HepG2 (cell line): ENCODE data around the gene ARFIP1. TPM values are rescaled to one million over a fixed set of nuclear protein-coding genes. Genes with fewer than 3 reads are reported as not detected.
A peak's percentile ranks its signal among the peaks of the same experiment; 100 is the strongest.

Experiments
- ARNT2 ChIP-seq: sonication (generic); formaldehyde crosslinking; IDR thresholded peaks from 2 replicates; pipeline ENCODE4 v1.8.0; 2022; ENCODE audit warnings: mild to moderate bottlenecking, low read depth, missing genetic modification reagents, moderate library complexity
- E2F1 ChIP-seq: sonication (generic); formaldehyde crosslinking; IDR thresholded peaks from 2 replicates; pipeline ENCODE4 v1.5.0; 2020; ENCODE audit warnings: missing genetic modification reagents
- FOXP4 ChIP-seq: sonication (generic); formaldehyde crosslinking; IDR thresholded peaks from 2 replicates; pipeline ENCODE4 v1.4.0; 2020; ENCODE audit warnings: missing genetic modification reagents
- HCFC1 ChIP-seq: fragments of 150-350 bp; IDR thresholded peaks from 2 replicates; pipeline ENCODE4 v1.6.1; 2014; ENCODE audit warnings: low read depth, low read length
- HDAC6 ChIP-seq: fragments of 200-600 bp; sonication (generic); IDR thresholded peaks from 2 replicates; pipeline ENCODE4 v1.7.0; 2017; ENCODE audit warnings: mild to moderate bottlenecking, antibody characterized with exemption, low read length, low read depth
- IKZF4 ChIP-seq: sonication (generic); formaldehyde crosslinking; IDR thresholded peaks from 2 replicates; pipeline ENCODE4 v1.5.1; 2020; ENCODE audit warnings: borderline replicate concordance, mild to moderate bottlenecking, low read depth, missing genetic modification reagents; ENCODE audit errors: not compliant biosample characterization
- MAF1 ChIP-seq: sonication (generic); formaldehyde crosslinking; IDR thresholded peaks from 2 replicates; pipeline ENCODE4 v1.5.0; 2020; ENCODE audit warnings: missing genetic modification reagents, borderline replicate concordance
- MED13 ChIP-seq: sonication (generic); formaldehyde crosslinking; IDR thresholded peaks from 2 replicates; pipeline ENCODE4 v1.5.0; 2020; ENCODE audit warnings: missing genetic modification reagents
- NFKB2 ChIP-seq: sonication (generic); formaldehyde crosslinking; IDR thresholded peaks from 2 replicates; pipeline ENCODE4 v1.4.0; 2020; ENCODE audit warnings: missing genetic modification reagents, borderline replicate concordance
- NKX3-1 ChIP-seq: sonication (generic); formaldehyde crosslinking; IDR thresholded peaks from 2 replicates; pipeline ENCODE4 v1.5.0; 2020; ENCODE audit warnings: missing genetic modification reagents
- PTBP1 ChIP-seq: fragments of 200-400 bp; formaldehyde crosslinking; IDR thresholded peaks from 2 replicates; pipeline ENCODE4 v1.6.1; 2018; ENCODE audit warnings: low read length, low read depth; ENCODE audit not compliant: poor library complexity, severe bottlenecking
- RXRA ChIP-seq: sonication (generic); formaldehyde crosslinking; IDR thresholded peaks from 2 replicates; pipeline ENCODE4 v1.5.1; 2020; ENCODE audit warnings: missing genetic modification reagents
- SIN3B ChIP-seq: fragments of 150-350 bp; IDR thresholded peaks from 2 replicates; pipeline ENCODE4 v1.6.1; 2014; ENCODE audit warnings: low read length
- TFDP1 ChIP-seq: IDR thresholded peaks from 2 replicates; pipeline ENCODE4 v1.6.1; 2016; ENCODE audit warnings: missing compliant biosample characterization, missing genetic modification reagents, borderline replicate concordance
- ZEB1 ChIP-seq: IDR thresholded peaks from 2 replicates; pipeline ENCODE4 v1.6.1; 2012; ENCODE audit warnings: mild to moderate bottlenecking, low read depth, inconsistent platforms; ENCODE audit not compliant: insufficient replicate concordance
- ZFP36L2 ChIP-seq: sonication (generic); formaldehyde crosslinking; IDR thresholded peaks from 2 replicates; pipeline ENCODE4 v1.4.0; 2020; ENCODE audit warnings: missing genetic modification reagents
- ZNF225 ChIP-seq: sonication (generic); formaldehyde crosslinking; IDR thresholded peaks from 2 replicates; pipeline ENCODE4 v1.4.0; 2020; ENCODE audit warnings: mild to moderate bottlenecking, missing genetic modification reagents
- ZNF281 ChIP-seq: sonication (generic); formaldehyde crosslinking; IDR thresholded peaks from 2 replicates; pipeline ENCODE4 v1.4.0; 2020; ENCODE audit warnings: missing genetic modification reagents, borderline replicate concordance
- ZNF432 ChIP-seq: sonication (generic); formaldehyde crosslinking; IDR thresholded peaks from 2 replicates; pipeline ENCODE4 v1.5.0; 2020; ENCODE audit warnings: missing genetic modification reagents, mild to moderate bottlenecking, borderline replicate concordance
- ZNF451 ChIP-seq: sonication (generic); formaldehyde crosslinking; IDR thresholded peaks from 2 replicates; pipeline ENCODE4 v1.5.0; 2020; ENCODE audit warnings: mild to moderate bottlenecking, missing genetic modification reagents
- ZNF7 ChIP-seq: IDR thresholded peaks from 2 replicates; pipeline ENCODE4 v1.6.1; 2016; ENCODE audit warnings: missing biosample characterization, missing genetic modification reagents
- ZNF777 ChIP-seq: sonication (generic); formaldehyde crosslinking; IDR thresholded peaks from 2 replicates; pipeline ENCODE4 v1.4.0; 2020; ENCODE audit warnings: missing genetic modification reagents
- ZNF879 ChIP-seq: sonication (generic); formaldehyde crosslinking; IDR thresholded peaks from 2 replicates; pipeline ENCODE4 v1.8.1; 2023; ENCODE audit warnings: missing genetic modification reagents
- polyA plus RNA-seq, 8 experiments: library from polyadenylated mRNA; depleted of rRNA in 3 of 8; stranded (reverse) in 7 of 8; unstranded in 1 of 8; fragments of >200 nt; fragmentation: Illumina TruSeq in 4 of 8; extraction: Trizol in 4 of 8; gene quantifications; 2 replicates each; pipeline versions ENCODE4 v1.2.1 to v1.2.3, GENCODE V29; 2011 to 2016; ENCODE audit warnings: low read depth in 4 of 8, missing spikeins in 1 of 8, mixed read lengths in 1 of 8; ENCODE audit not compliant: insufficient read depth in 1 of 8
- total RNA-seq, 5 experiments: library from RNA; depleted of rRNA; stranded (reverse); fragments of >200 nt; fragmentation: Illumina TruSeq; extraction: Trizol; gene quantifications; 2 replicates each; pipeline ENCODE4 v1.2.3, GENCODE V29; 2016; ENCODE audit warnings: low read depth in 1 of 5

The ARFIP1 gene
- total and polyA plus RNA-seq, 2 of the 13 experiments (the other 11 are each of a cell fraction or from before 2014, with no cell fraction given): 9.9 to 27.7 TPM

- no peak for TF ChIP-seq ZFP36L2 (CRISPR knock-in tag)
- TF ChIP-seq ZNF879 (CRISPR knock-in tag): no peak
- peak; percentile 67 for TF ChIP-seq ZEB1
- TF ChIP-seq ZNF7 (CRISPR knock-in tag): no peak
- no peak for TF ChIP-seq ZNF225 (CRISPR knock-in tag)
- TF ChIP-seq MED13: 0 out of 2 replicates have a peak, but pooled peaks have one; percentile 2
- TF ChIP-seq E2F1 (CRISPR knock-in tag): peak; percentile 49; the same call in 1 of the 2 replicates
- peak; percentile 32; the same call in 1 of the 2 replicates for TF ChIP-seq RXRA
- peak; percentile 43 for TF ChIP-seq IKZF4 (CRISPR knock-in tag)
- no peak for TF ChIP-seq NKX3-1
- no peak for TF ChIP-seq ZNF432 (CRISPR knock-in tag)
- TF ChIP-seq NFKB2 (CRISPR knock-in tag): peak; percentile 87
- peak; percentile 50; the same call in 1 of the 2 replicates for TF ChIP-seq HCFC1
- TF ChIP-seq ZNF777: peak; percentile 50; the same call in 1 of the 2 replicates
- no peak for TF ChIP-seq TFDP1
- TF ChIP-seq ZNF451 (CRISPR knock-in tag): no peak
- peak; percentile 52 for TF ChIP-seq FOXP4
- TF ChIP-seq HDAC6: no peak
- peak; percentile 68; the same call in 1 of the 2 replicates for TF ChIP-seq ARNT2
- peak; percentile 78; the same call in 1 of the 2 replicates for TF ChIP-seq ZNF281
- 0 out of 2 replicates have a peak, but pooled peaks have one; percentile 16 for TF ChIP-seq SIN3B
- no peak for TF ChIP-seq PTBP1
- no peak for TF ChIP-seq MAF1 (CRISPR knock-in tag)
Observed at GRCh38 chr4:152779513-152780266, at the start of gene ARFIP1, which contains the start of gene TIGD4 (continued).
